Suprapubic skin (tissue), 4 donors: ENCODE data around the gene ATP5PB. TPM values are rescaled to one million over a fixed set of nuclear protein-coding genes. Genes with fewer than 3 reads are reported as not detected.

Experiments used
- DNase-seq, 2 donors: peaks; one replicate each; pipeline ENCODE4 v3.0.0-alpha.2; 2019; ENCODE audit warnings: low spot score in 2 of 2
- H3K27ac ChIP-seq: fragments of 200-600 bp; sonication (generic); one replicate; pipeline ENCODE4 v1.5.1; 2019
- H3K27me3 ChIP-seq: fragments of 200-600 bp; sonication (generic); one replicate; pipeline ENCODE4 v1.5.1; 2019
- H3K36me3 ChIP-seq: fragments of 200-600 bp; sonication (generic); one replicate; pipeline ENCODE4 v1.5.1; 2019
- H3K4me1 ChIP-seq: fragments of 200-600 bp; sonication (generic); one replicate; pipeline ENCODE4 v1.5.1; 2019
- H3K4me3 ChIP-seq: fragments of 200-600 bp; sonication (generic); one replicate; pipeline ENCODE4 v1.5.1; 2019; ENCODE audit warnings: mild to moderate bottlenecking
- H3K9me3 ChIP-seq: fragments of 200-600 bp; sonication (generic); one replicate; pipeline ENCODE4 v1.5.1; 2019
- CTCF ChIP-seq, 2 donors: fragments of 200-600 bp in 1 of 2; fragments of 450-650 bp in 1 of 2; sonication (generic) in 1 of 2; IDR thresholded peaks; one replicate each; pipeline ENCODE4 v1.5.1; 2016 to 2019; ENCODE audit warnings: antibody characterized with exemption in 2 of 2, mild to moderate bottlenecking in 1 of 2, moderate library complexity in 1 of 2
- EP300 ChIP-seq: sonication (generic); formaldehyde crosslinking; IDR thresholded peaks from one replicate; pipeline ENCODE4 v1.6.1; 2017; ENCODE audit warnings: antibody characterized with exemption
- POLR2A ChIP-seq, 2 donors: fragments of 450-650 bp; IDR thresholded peaks; one replicate each; pipeline ENCODE4 v1.6.1; 2017; ENCODE audit warnings: antibody characterized with exemption in 2 of 2, mild to moderate bottlenecking in 2 of 2, moderate library complexity in 2 of 2
- POLR2AphosphoS5 ChIP-seq, 3 donors: sonication (generic); formaldehyde crosslinking; IDR thresholded peaks; one replicate each; pipeline ENCODE4 v1.6.1; 2017; ENCODE audit warnings: antibody characterized with exemption in 3 of 3
- WGBS: methylation state at CpG from one replicate; pipeline ENCODE4 v1.1.5; 2018; 5-methylcytosine and 5-hydroxymethylcytosine counted together
- total RNA-seq, 4 donors: library from RNA; depleted of rRNA; stranded (reverse); fragments of >200 nt; gene quantifications; one replicate each; pipeline ENCODE4 v1.1.0, GENCODE V29; 2016

ATP5PB gene
- total RNA-seq, 4 donors from 2014 or later = 79.6 to 154 (median 140) TPM

- no peak overlapping the region for H3K27ac ChIP-seq
- no peak for TF ChIP-seq CTCF (IDR thresholded peaks at IDR 0.05)
- TF ChIP-seq POLR2AphosphoS5 (IDR thresholded peaks at IDR 0.05) = no peak
- no peak for TF ChIP-seq EP300
- TF ChIP-seq POLR2A (IDR thresholded peaks at IDR 0.05) = no peak
- H3K27me3 ChIP-seq = peaks cover 3% of the 10 kb centered on the region
- no peaks in the 10 kb centered on the region for H3K9me3 ChIP-seq
- H3K4me3 ChIP-seq = no peak overlapping the region
- H3K36me3 ChIP-seq = no peaks in the 10 kb centered on the region
- WGBS = 6% methylated on average over 2 of the region's 2 CpGs
- no peak for DNase-seq
- no peaks in the 10 kb centered on the region for H3K4me1 ChIP-seq
Observed at GRCh38 chr1:111406321-111406768, 42.9 kb upstream of the ATP5PB start.

DNA sequence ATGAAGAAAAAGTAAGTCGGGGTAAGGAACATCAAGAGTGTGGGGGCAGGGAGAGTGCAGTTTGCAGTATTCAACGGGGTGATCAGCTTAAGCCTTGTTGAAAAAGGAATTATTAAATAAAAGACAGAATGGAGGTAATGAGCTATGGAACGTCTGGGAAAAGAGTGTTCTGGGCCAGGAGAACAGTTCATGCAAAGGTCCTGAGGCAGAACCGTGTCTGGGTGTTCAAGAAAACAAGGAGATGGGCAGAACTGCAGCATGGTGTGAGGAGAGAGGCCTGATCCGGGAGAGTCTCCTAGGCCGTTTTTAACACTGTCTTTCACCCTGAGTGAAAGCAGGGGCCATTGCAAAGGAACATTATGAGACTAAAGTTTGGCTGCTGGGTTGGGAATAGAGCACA, 42.0 kb upstream of the ATP5PB start:
- WGBS = 75% methylated on average over 6 of the region's 6 CpGs
- TF ChIP-seq POLR2A (IDR thresholded peaks at IDR 0.05) (no peak), POLR2AphosphoS5 (IDR thresholded peaks at IDR 0.05) (no peak), CTCF (IDR thresholded peaks at IDR 0.05) (no peak), EP300 (no peak)
- no peaks in the 10 kb centered on the region for H3K4me1 ChIP-seq

DNA sequence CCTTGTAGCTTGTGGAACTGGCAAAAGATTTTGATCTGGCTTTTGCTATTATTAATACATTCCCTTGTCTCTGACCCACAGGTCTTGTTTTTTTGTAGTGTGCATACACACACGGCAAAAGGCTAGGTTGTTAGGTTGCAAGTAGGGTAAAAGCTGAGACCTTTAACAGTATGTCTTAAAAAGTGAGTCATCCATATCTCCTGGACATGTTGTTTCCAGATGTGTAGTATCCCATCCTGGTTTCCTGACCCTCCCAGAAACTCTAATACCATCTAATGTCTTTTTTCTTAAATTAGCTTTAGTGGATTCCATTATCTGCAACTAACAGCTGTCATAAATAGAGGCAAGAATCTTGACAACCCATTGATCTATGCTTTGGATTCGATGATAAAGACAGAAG, 36.4 kb upstream of the ATP5PB start:
- Histone ChIP-seq H3K27ac (no peak overlapping the region), H3K4me3 (no peak overlapping the region), H3K4me1 (no peaks in the 10 kb centered on the region), H3K36me3 (peaks cover 10% of the 10 kb centered on the region), H3K27me3 (no peaks in the 10 kb centered on the region), H3K9me3 (no peaks in the 10 kb centered on the region)
- TF ChIP-seq POLR2A (IDR thresholded peaks at IDR 0.05) (no peak), POLR2AphosphoS5 (IDR thresholded peaks at IDR 0.05) (no peak), CTCF (IDR thresholded peaks at IDR 0.05) (no peak), EP300 (no peak)
- DNase-seq = no peak
- 76% methylated on average over 2 of the region's 2 CpGs for WGBS

More for the DNA sequence above, 42.0 kb upstream of the ATP5PB start:
- Histone ChIP-seq H3K36me3 (no peaks in the 10 kb centered on the region), H3K27me3 (peaks cover 3% of the 10 kb centered on the region), H3K9me3 (no peaks in the 10 kb centered on the region), H3K4me3 (no peak overlapping the region), H3K27ac (no peak overlapping the region)
- no peak for DNase-seq

- TF ChIP-seq POLR2AphosphoS5 (IDR thresholded peaks at IDR 0.05) (no peak), EP300 (no peak), POLR2A (IDR thresholded peaks at IDR 0.05) (no peak), CTCF (IDR thresholded peaks at IDR 0.05) (no peak)
- Histone ChIP-seq H3K4me1 (no peaks in the 10 kb centered on the region), H3K4me3 (no peak overlapping the region), H3K36me3 (peaks cover 10% of the 10 kb centered on the region), H3K9me3 (no peaks in the 10 kb centered on the region), H3K27ac (no peak overlapping the region), H3K27me3 (no peaks in the 10 kb centered on the region)
- DNase-seq = no peak
- WGBS = 80% methylated on average over 1 of the region's 2 CpGs
Observed at GRCh38 chr1:111414756-111415155, 34.5 kb upstream of the ATP5PB start.

DNA sequence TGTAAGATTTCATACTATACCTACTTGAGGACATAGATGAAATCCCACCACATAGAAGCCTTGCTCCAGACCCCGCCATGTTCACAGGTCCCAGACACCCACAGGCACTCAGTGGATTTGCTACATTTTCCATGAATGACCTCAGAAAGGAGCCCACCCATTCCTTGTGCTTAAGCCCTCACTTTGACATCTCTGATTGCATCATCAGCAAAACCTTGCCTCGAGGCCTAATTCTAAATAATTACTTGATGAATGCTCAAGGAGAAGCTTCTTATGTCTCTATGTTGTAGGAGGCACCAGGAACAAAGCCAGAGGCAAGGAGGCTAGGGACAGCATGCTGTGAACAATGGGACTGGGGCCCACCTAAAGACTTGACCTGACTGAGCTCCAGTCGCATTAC, 33.8 kb upstream of the ATP5PB start:
- H3K9me3 ChIP-seq = no peaks in the 10 kb centered on the region
- WGBS = 95% methylated on average over 3 of the region's 3 CpGs
- DNase-seq = no peak
- H3K4me1 ChIP-seq = no peaks in the 10 kb centered on the region
- H3K4me3 ChIP-seq = no peak overlapping the region
- TF ChIP-seq EP300 (no peak), POLR2A (IDR thresholded peaks at IDR 0.05) (no peak), CTCF (IDR thresholded peaks at IDR 0.05) (no peak), POLR2AphosphoS5 (IDR thresholded peaks at IDR 0.05) (no peak)
- no peaks in the 10 kb centered on the region for H3K27me3 ChIP-seq
- H3K27ac ChIP-seq = no peak overlapping the region
- peaks cover 10% of the 10 kb centered on the region for H3K36me3 ChIP-seq
